Suprapubic skin (tissue), 3 donors: ENCODE data around the gene PRKCE.

Experiments used
- CTCF ChIP-seq, 2 donors: fragments of 200-600 bp in 1 of 2; fragments of 450-650 bp in 1 of 2; sonication (generic) in 1 of 2; IDR thresholded peaks; one replicate each; pipeline ENCODE4 v1.5.1; 2016 to 2019; ENCODE audit warnings: antibody characterized with exemption in 2 of 2, mild to moderate bottlenecking in 1 of 2, moderate library complexity in 1 of 2
- EP300 ChIP-seq: sonication (generic); formaldehyde crosslinking; IDR thresholded peaks from one replicate; pipeline ENCODE4 v1.6.1; 2017; ENCODE audit warnings: antibody characterized with exemption
- POLR2A ChIP-seq, 2 donors: fragments of 450-650 bp; IDR thresholded peaks; one replicate each; pipeline ENCODE4 v1.6.1; 2017; ENCODE audit warnings: antibody characterized with exemption in 2 of 2, mild to moderate bottlenecking in 2 of 2, moderate library complexity in 2 of 2

DNA sequence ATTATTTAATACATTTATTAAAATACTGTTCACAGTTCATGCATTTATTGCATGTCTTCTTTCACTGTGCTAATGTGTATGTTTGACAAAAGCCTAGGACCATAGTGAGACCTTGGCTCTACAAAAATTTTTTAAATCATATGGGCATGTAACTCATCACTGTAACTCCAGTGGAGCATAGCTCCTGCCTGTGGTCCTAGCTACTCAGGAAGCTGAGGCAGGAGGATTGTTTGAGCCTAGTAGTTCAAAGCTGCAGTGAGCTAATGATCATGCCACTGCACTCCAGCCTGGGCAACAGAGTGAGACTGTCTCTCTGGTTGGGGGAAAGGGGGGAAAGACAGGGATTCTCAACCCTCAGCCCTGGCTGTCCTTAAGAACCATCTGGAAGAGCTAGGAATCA lies 137.8 kb downstream of the PRKCE start:
- TF ChIP-seq CTCF (IDR thresholded peaks at IDR 0.05) (no peak), POLR2A (IDR thresholded peaks at IDR 0.05) (no peak), EP300 (no peak)
